GM21381 (cell line): ENCODE measurements around the gene ZG16.
"Not testable (repeated sequence)": the region's sequence is repeated elsewhere in the genome, so short reads cannot be mapped to it uniquely, and the experiment has no call there.

ENCODE experiments used
- ATAC-seq: cut with Tn5 transposase; IDR thresholded peaks from one replicate; pipeline ENCODE4 v1.9.1; 2021; ENCODE audit warnings: mild to moderate bottlenecking, moderate library complexity; ENCODE audit not compliant: unreplicated experiment

ZG16 gene

GRCh38 chr16:29777576-29778350 is at the start of gene ZG16:
Gene ZG16 (plus strand): TSS chr16:29778256. CDS start chr16:29779267, 1,011 bp downstream.
- ATAC-seq = no peak

- no peak for ATAC-seq
Observed at GRCh38 chr16:29729116-29729521, 48.9 kb upstream of the ZG16 start.

GRCh38 chr16:29730649-29731048 is 47.4 kb upstream of the ZG16 start:
- no peak for ATAC-seq

- ATAC-seq = peak; percentile 73
Observed at GRCh38 chr16:29731768-29732601, 46.1 kb upstream of the ZG16 start.

GRCh38 chr16:29734786-29735185 is 43.3 kb upstream of the ZG16 start:
- no peak for ATAC-seq

GRCh38 chr16:29736112-29736511 is 41.9 kb upstream of the ZG16 start:
- ATAC-seq = no peak

GRCh38 chr16:29736764-29737163 is 41.3 kb upstream of the ZG16 start:
- ATAC-seq = no peak

- ATAC-seq = no peak
Observed at GRCh38 chr16:29737713-29738112, 40.3 kb upstream of the ZG16 start.

- ATAC-seq = no peak
Observed at GRCh38 chr16:29738514-29738913, 39.5 kb upstream of the ZG16 start.

- not testable (repeated sequence) for ATAC-seq
Observed at GRCh38 chr16:29739927-29740629, 38.0 kb upstream of the ZG16 start.

GRCh38 chr16:29740630-29741015 is 37.4 kb upstream of the ZG16 start:
- ATAC-seq = not testable (repeated sequence)

- no peak for ATAC-seq
Observed at GRCh38 chr16:29742683-29743275, 35.3 kb upstream of the ZG16 start.

- no peak for ATAC-seq
Observed at GRCh38 chr16:29743475-29743826, 34.6 kb upstream of the ZG16 start.

- no peak for ATAC-seq
Observed at GRCh38 chr16:29743827-29744531, 34.1 kb upstream of the ZG16 start.

GRCh38 chr16:29744541-29745101 is 33.4 kb upstream of the ZG16 start:
- ATAC-seq = no peak

- ATAC-seq = peak; percentile 27
Observed at GRCh38 chr16:29745121-29745852, 32.8 kb upstream of the ZG16 start.

GRCh38 chr16:29745853-29746345 is 32.2 kb upstream of the ZG16 start, which contains the start of gene C16orf54:
Gene C16orf54 (minus strand): TSS chr16:29745990. CDS start chr16:29744951, 1,039 bp downstream.
- ATAC-seq = peak; percentile 80

- not testable (repeated sequence) for ATAC-seq
Observed at GRCh38 chr16:29746518-29746917, 31.5 kb upstream of the ZG16 start.
